Measurements from ENCODE around the gene MMP15.

MMP15 gene

DNA sequence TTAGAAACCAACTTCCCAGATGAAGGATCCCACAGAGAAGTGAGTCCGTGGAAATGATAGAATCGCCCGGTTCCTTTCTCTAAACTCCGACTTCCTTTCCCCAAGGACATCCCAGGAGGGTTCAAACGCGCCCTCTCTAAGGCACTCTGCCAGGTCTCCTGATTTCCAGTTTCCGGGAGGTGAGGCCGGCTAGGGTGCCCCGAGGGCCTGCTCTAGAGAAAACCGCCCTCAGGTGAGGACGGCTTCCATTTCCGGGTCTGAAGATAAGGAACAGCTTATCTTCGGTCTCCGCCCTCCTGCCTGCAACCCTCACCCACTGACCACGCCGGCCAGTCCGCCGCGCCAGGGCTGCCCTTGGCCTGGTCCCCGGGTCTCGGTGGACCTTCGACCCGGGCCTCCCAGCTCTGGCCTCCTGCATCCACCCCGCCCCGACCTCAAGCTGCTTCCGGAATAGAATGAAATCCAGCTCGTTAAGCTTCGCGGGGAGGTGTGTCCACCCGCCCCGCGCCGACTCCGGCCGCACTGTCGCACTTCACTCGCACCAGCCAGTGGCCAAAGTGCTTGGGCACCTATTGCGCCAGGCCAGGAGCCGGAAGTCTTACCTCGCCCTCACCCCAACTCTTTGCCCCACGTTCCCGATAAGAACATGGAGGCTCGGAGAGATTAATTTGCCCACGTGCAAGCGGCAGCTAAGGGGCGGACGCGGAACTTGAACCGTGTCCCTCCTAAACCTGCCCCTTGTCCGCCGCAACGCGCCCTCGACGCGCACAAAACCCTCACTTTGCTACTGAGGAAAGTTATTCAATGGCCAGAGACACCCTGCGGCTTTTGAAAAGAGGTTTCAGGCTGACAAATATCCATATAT lies 836 bp upstream of the MMP15 start:
- peak overlapping the region; percentile 42 for H3K4me3 ChIP-seq (replicated peaks; ENCODE audit: low read depth, low read length)
- no peak for DNase-seq (ENCODE audit: extremely low read depth, low read depth)
- TF ChIP-seq, protein P1, sequence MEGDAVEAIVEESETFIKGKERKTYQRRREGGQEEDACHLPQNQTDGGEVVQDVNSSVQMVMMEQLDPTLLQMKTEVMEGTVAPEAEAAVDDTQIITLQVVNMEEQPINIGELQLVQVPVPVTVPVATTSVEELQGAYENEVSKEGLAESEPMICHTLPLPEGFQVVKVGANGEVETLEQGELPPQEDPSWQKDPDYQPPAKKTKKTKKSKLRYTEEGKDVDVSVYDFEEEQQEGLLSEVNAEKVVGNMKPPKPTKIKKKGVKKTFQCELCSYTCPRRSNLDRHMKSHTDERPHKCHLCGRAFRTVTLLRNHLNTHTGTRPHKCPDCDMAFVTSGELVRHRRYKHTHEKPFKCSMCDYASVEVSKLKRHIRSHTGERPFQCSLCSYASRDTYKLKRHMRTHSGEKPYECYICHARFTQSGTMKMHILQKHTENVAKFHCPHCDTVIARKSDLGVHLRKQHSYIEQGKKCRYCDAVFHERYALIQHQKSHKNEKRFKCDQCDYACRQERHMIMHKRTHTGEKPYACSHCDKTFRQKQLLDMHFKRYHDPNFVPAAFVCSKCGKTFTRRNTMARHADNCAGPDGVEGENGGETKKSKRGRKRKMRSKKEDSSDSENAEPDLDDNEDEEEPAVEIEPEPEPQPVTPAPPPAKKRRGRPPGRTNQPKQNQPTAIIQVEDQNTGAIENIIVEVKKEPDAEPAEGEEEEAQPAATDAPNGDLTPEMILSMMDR (IDR thresholded peaks at IDR 0.05; ENCODE audit: low read depth, low read length, missing control alignments), result no peak

DNA sequence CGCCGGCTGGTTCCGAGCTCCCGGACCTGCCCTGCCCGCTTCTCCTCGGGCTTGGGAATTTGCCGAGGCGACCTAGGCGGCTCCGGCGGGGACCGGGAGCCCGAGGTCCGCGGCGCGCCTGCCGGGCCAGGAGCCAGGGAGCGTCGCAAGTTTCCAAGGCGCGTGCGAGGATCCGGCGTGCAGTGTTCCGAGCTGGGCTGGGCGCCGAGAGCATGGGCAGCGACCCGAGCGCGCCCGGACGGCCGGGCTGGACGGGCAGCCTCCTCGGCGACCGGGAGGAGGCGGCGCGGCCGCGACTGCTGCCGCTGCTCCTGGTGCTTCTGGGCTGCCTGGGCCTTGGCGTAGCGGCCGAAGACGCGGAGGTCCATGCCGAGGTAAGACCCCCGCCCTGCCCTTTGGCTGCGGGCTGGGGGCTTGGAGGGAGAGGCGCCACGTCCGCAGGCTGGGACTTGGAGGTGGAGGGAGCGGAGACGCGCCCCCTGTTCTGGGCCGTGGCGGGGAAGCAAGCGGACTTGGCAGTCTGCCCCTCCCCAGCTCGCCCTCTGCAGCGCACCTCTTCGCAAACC lies 668 bp downstream of the MMP15 start:
- peak overlapping the region; percentile 42 for H3K4me3 ChIP-seq (replicated peaks; ENCODE audit: low read depth, low read length)
- no peak for DNase-seq (ENCODE audit: extremely low read depth, low read depth)
- TF ChIP-seq, protein P1 (IDR thresholded peaks at IDR 0.05; ENCODE audit: low read depth, low read length, missing control alignments), result no peak

DNA sequence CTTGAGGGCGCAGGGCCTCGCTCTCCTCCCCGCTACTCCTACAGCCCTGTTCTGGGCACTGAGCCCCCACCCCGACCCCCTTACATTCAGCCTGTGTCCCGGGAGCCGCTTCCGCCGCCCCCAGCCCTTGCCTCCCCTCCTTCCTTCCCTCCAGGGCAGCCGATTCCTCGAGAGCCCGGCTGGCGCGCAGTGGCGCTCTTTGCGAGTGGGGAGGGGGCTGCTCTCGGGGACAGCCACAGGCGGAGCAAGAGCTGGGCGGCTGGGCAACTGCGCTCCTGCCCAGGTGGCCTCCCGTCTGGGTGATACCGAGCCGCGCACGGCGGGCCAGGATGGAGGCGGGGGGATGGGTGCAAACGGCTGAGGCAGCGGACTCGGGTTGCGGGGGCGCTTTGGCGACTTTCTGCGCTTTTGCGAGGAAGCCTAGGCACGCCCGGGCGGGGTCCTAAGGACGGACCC lies 1.2 kb downstream of the MMP15 start:
- TF ChIP-seq, protein P1 (IDR thresholded peaks at IDR 0.05; ENCODE audit: low read depth, low read length, missing control alignments), result no peak
- DNase-seq (ENCODE audit: extremely low read depth, low read depth), result no peak
- peak overlapping the region; percentile 42; the same call in 1 of the 2 replicates for H3K4me3 ChIP-seq (replicated peaks; ENCODE audit: low read depth, low read length)

DNA sequence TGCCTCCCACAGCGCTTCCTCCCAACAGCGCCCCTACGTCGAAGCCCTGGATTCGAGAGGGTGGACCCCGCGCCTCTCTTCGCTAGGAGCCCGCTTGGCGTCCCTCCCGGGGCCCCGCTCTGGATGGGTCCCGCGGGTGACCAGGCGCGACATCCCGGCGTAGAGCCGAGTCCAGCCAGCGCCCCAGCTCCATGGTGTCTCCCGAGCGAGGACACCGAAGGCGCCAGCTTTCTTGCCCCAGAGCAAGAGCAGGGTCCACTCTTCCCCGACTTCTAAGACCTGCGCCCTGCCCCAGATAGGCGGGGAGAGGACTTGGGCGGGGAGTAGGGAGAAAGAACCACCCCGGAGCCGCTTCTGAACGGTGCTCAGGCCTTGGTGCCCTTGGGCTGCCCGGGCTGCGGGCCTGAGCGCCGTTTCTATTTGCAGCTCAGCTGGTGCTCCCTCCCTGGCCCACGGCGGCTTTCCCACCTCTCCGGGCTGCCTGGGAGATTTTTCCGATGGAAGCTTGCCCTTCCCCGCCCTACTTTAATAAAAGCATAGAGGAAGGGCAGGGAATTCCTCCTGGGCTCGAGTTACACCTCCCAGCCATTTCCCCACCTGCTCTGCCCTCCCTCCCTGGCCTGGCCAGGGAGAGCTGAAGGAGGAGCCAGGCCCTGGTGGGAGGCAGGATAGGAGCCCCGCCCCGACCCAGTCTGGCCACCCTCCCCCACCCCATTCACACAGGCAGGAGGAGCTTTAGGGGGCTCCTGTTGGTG lies 1.8 kb downstream of the MMP15 start:
- TF ChIP-seq, protein P1 (IDR thresholded peaks at IDR 0.05; ENCODE audit: low read depth, low read length, missing control alignments), result no peak
- H3K4me3 ChIP-seq (replicated peaks; ENCODE audit: low read depth, low read length), result no peak overlapping the region
- no peak for DNase-seq (ENCODE audit: extremely low read depth, low read depth)

DNA sequence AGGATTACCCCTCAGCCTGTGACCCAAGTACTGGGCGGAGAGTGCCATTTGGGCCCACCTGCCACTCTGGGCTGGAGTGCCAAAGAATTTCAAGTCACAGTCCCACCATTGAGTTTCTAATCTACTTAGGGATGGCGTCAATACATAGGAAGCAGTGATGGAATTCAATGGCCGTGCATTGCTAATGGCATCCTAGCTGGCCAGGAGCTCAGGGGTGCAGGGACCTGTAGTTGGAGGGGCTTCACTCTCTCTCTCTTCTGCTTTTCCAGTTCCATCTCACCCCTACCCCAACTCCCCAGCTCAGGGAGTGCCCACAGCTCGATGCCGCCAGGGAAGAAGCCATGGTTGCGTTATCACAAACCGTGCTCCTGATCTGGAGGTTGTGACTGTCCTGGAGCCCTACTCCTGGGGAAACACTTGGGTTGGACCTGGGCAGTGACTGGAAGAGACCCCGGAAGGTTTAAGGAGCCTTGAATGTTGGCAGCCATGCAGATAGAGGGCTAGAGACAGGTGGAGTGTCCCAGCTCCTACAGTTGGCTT lies 2.4 kb downstream of the MMP15 start:
- TF ChIP-seq, protein P1 (IDR thresholded peaks at IDR 0.05; ENCODE audit: low read depth, low read length, missing control alignments), result no peak
- no peak for DNase-seq (ENCODE audit: extremely low read depth, low read depth)
- H3K4me3 ChIP-seq (replicated peaks; ENCODE audit: low read depth, low read length), result no peak overlapping the region

DNA sequence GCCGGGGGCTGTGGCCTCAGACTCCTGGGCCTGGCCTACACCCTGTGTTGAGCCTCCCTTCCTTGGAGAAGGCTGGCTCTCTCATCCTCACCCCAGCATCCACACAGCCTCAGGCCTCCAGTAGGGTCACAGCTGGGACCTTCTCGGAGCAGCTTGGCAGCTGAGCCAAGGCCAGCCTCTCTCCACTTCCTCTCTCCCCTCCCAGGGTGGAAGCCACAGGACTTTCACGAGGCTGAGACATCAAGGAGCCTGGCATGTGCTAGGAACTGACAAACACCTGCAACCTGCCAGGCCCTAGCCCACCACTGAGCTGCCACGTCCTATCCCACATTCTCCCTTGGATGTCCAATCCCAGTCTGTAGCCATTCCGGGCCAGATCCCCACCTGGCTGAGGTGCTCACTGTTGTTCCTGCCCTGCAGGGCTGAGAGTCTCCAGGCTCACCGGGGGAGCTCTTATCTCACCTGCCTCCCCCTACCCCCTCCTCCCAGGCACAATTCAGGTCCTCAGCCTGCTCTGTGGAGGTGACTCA lies 3.1 kb downstream of the MMP15 start:
- TF ChIP-seq, protein P1 (IDR thresholded peaks at IDR 0.05; ENCODE audit: low read depth, low read length, missing control alignments), result no peak
- no peak overlapping the region for H3K4me3 ChIP-seq (replicated peaks; ENCODE audit: low read depth, low read length)
- DNase-seq (ENCODE audit: extremely low read depth, low read depth), result no peak
